H1 (cell line): ENCODE results near the gene RNU7-1. TPM values are rescaled to one million over a fixed set of nuclear protein-coding genes. Genes with fewer than 3 reads are reported as not detected.

Experiments used
- CTCF ChIA-PET: fragments of 300-600 bp; sonication (Branson Sonifier 250); formaldehyde crosslinking; loops from one replicate; lab custom pipeline; 2021; ENCODE audit not compliant: partially characterized antibody; lab: Charles Lee
- POLR2A ChIA-PET: fragments of 300-600 bp; sonication (Branson Sonifier 250); formaldehyde crosslinking; loops from one replicate; lab custom pipeline; 2021; ENCODE audit warnings: inconsistent platforms; ENCODE audit not compliant: partially characterized antibody; lab: Charles Lee
- DNase-seq, 2 experiments: peaks; one replicate each; pipeline versions ENCODE4 v3.0.0 to v3.0.0-alpha.2; 2010 to 2022; ENCODE audit warnings: low spot score in 2 of 2, low read depth in 1 of 2, mixed read lengths in 1 of 2
- FAIRE-seq: peaks from 2 replicates; lab custom pipeline; 2011; peaks lifted over from hg19 to GRCh38; lab: Jason Lieb, UNC
- H2AFZ ChIP-seq: 2 replicates; pipeline ENCODE4 v1.8.1; 2012; ENCODE audit warnings: low read length, inconsistent platforms
- H2AK5ac ChIP-seq: 2 replicates; pipeline ENCODE4 v1.6.1; 2013; ENCODE audit warnings: low read depth, low read length
- H2BK120ac ChIP-seq: replicated peaks from 2 replicates; pipeline ENCODE3; 2013; ENCODE audit warnings: low read depth, low read length, inconsistent platforms
- H2BK12ac ChIP-seq: 2 replicates; pipeline ENCODE4 v1.6.1; 2013; ENCODE audit warnings: low read depth, low read length
- H2BK15ac ChIP-seq: 2 replicates; pipeline ENCODE4 v1.6.1; 2013; ENCODE audit warnings: low read length
- H2BK20ac ChIP-seq: 2 replicates; pipeline ENCODE4 v1.6.1; 2013; ENCODE audit warnings: low read length
- H2BK5ac ChIP-seq: 2 replicates; pipeline ENCODE4 v1.6.1; 2013; ENCODE audit warnings: low read depth, low read length
- H3K14ac ChIP-seq: 2 replicates; pipeline ENCODE4 v1.6.1; 2013; ENCODE audit warnings: inconsistent platforms; ENCODE audit not compliant: insufficient read length
- H3K18ac ChIP-seq: 2 replicates; pipeline ENCODE4 v1.6.1; 2013; ENCODE audit warnings: low read length; ENCODE audit errors: extremely low read depth
- H3K23ac ChIP-seq: 2 replicates; pipeline ENCODE4 v1.6.1; 2013; ENCODE audit warnings: inconsistent platforms; ENCODE audit not compliant: insufficient read length
- H3K23me2 ChIP-seq: 2 replicates; pipeline ENCODE4 v1.6.1; 2013; ENCODE audit warnings: low read depth, low read length
- H3K27ac ChIP-seq: 2 replicates; pipeline ENCODE4 v1.6.1; 2011; ENCODE audit warnings: low read depth, low read length, inconsistent platforms
- H3K27me3 ChIP-seq, 4 experiments: replicated peaks in 1 of 4; 1 replicate in 1 of 4; 2 replicates in 3 of 4; pipeline versions ENCODE4 v1.6.1 to v1.8.1; 2011 to 2013; ENCODE audit warnings: low read length in 3 of 4, mild to moderate bottlenecking in 3 of 4, inconsistent platforms in 2 of 4, mixed read lengths in 2 of 4, moderate library complexity in 1 of 4; ENCODE audit not compliant: control insufficient read depth in 3 of 4, insufficient read depth in 3 of 4; ENCODE audit errors: extremely low read depth in 1 of 4
- H3K36me3 ChIP-seq, 4 experiments: 2 replicates each; pipeline versions ENCODE4 v1.6.1 to v1.8.1; 2011 to 2013; ENCODE audit warnings: mild to moderate bottlenecking in 4 of 4, low read length in 3 of 4, moderate library complexity in 2 of 4, control low read depth in 1 of 4, inconsistent platforms in 1 of 4; ENCODE audit not compliant: insufficient read depth in 4 of 4, control insufficient read depth in 2 of 4
- H3K4ac ChIP-seq: replicated peaks from 2 replicates; pipeline ENCODE3; 2013; ENCODE audit warnings: low read length, low read depth, mixed read lengths, inconsistent platforms; ENCODE audit not compliant: insufficient read length
- H3K4me1 ChIP-seq, 4 experiments: replicated peaks in 1 of 4; 1 replicate in 1 of 4; 2 replicates in 3 of 4; pipeline versions ENCODE4 v1.6.1 to v1.8.1; 2011 to 2013; ENCODE audit warnings: low read length in 3 of 4, inconsistent platforms in 2 of 4, mixed read lengths in 1 of 4; ENCODE audit not compliant: insufficient read depth in 4 of 4, control insufficient read depth in 3 of 4
- H3K4me2 ChIP-seq, 2 experiments: 2 replicates each; pipeline versions ENCODE4 v1.6.1 to v1.8.1; 2011 to 2013; ENCODE audit warnings: low read depth in 2 of 2, low read length in 2 of 2, control low read depth in 1 of 2, inconsistent platforms in 1 of 2, mild to moderate bottlenecking in 1 of 2; ENCODE audit not compliant: insufficient read depth in 1 of 2
- H3K4me3 ChIP-seq, 4 experiments: fragments of 200-600, 300-600 bp in 1 of 4; sonication (generic), shearing (Covaris generic), sonication (Bioruptor Twin) in 1 of 4; 2 replicates each; pipeline versions ENCODE4 v1.5.1 to v1.8.1; 2011 to 2016; ENCODE audit warnings: low read length in 4 of 4, low read depth in 3 of 4, control low read depth in 2 of 4, inconsistent platforms in 2 of 4, mild to moderate bottlenecking in 2 of 4, mixed read lengths in 1 of 4, moderate library complexity in 1 of 4; ENCODE audit not compliant: insufficient read depth in 2 of 4; ENCODE audit errors: extremely low read depth in 1 of 4
- H3K56ac ChIP-seq: replicated peaks from 2 replicates; pipeline ENCODE3; 2013; ENCODE audit warnings: low read depth, mild to moderate bottlenecking, mixed read lengths, low read length, inconsistent platforms; ENCODE audit not compliant: insufficient read length
- H3K79me1 ChIP-seq: 2 replicates; pipeline ENCODE4 v1.6.1; 2013; ENCODE audit warnings: low read depth, low read length, control low read depth
- H3K79me2 ChIP-seq, 2 experiments: 2 replicates each; pipeline versions ENCODE4 v1.6.1 to v1.8.1; 2012 to 2013; ENCODE audit warnings: low read length in 2 of 2, mild to moderate bottlenecking in 2 of 2, inconsistent platforms in 1 of 2; ENCODE audit not compliant: insufficient read depth in 2 of 2, control insufficient read depth in 1 of 2
- H3K9ac ChIP-seq, 4 experiments: replicated peaks in 1 of 4; 1 replicate in 1 of 4; 2 replicates in 3 of 4; pipeline versions ENCODE4 v1.6.1 to v1.8.1; 2011 to 2013; ENCODE audit warnings: low read depth in 3 of 4, low read length in 3 of 4, control low read depth in 2 of 4, mild to moderate bottlenecking in 2 of 4, moderate library complexity in 2 of 4, inconsistent platforms in 1 of 4; ENCODE audit errors: extremely low read depth in 1 of 4
- H3K9me3 ChIP-seq, 2 experiments: 2 replicates each; pipeline versions ENCODE4 v1.6.1 to v1.8.1; 2012 to 2013; ENCODE audit warnings: mild to moderate bottlenecking in 2 of 2, moderate library complexity in 2 of 2, control low read depth in 1 of 2, inconsistent platforms in 1 of 2, low read depth in 1 of 2, low read length in 1 of 2, mixed read lengths in 1 of 2; ENCODE audit not compliant: insufficient read depth in 2 of 2
- H4K20me1 ChIP-seq, 2 experiments: replicated peaks in 1 of 2; 2 replicates each; pipeline versions ENCODE3 to v1.8.1; 2011 to 2013; ENCODE audit warnings: inconsistent platforms in 2 of 2, low read length in 2 of 2, mild to moderate bottlenecking in 1 of 2; ENCODE audit not compliant: insufficient read depth in 2 of 2, control insufficient read depth in 1 of 2
- H4K5ac ChIP-seq: 2 replicates; pipeline ENCODE4 v1.6.1; 2013; ENCODE audit warnings: low read length, low read depth, mixed read lengths, inconsistent platforms; ENCODE audit not compliant: insufficient read length
- H4K8ac ChIP-seq: 2 replicates; pipeline ENCODE4 v1.8.0; 2013; ENCODE audit warnings: mild to moderate bottlenecking, moderate library complexity, low read length, inconsistent platforms; ENCODE audit not compliant: insufficient read depth; ENCODE audit errors: extremely low read depth
- H4K91ac ChIP-seq: replicated peaks from 2 replicates; pipeline ENCODE3; 2013; ENCODE audit warnings: low read length, mixed read lengths, inconsistent platforms; ENCODE audit not compliant: insufficient read length
- BACH1 ChIP-seq: IDR thresholded peaks from 2 replicates; pipeline ENCODE4 v1.6.1; 2012; ENCODE audit warnings: low read length, improper control_type of control experiment
- MAFK ChIP-seq: IDR thresholded peaks from 2 replicates; pipeline ENCODE4 v1.6.1; 2012; ENCODE audit warnings: low read depth, mild to moderate bottlenecking, improper control_type of control experiment, low read length
- NANOG ChIP-seq: IDR thresholded peaks from 2 replicates; pipeline ENCODE4 v1.6.1; 2011; ENCODE audit warnings: low read length, low read depth, mild to moderate bottlenecking, inconsistent platforms; ENCODE audit not compliant: insufficient read depth, poor library complexity, severe bottlenecking
- POLR2A ChIP-seq, 2 experiments: IDR thresholded peaks; 1 replicate in 1 of 2; 2 replicates in 1 of 2; pipeline ENCODE4 v1.6.1; 2011; ENCODE audit warnings: low read depth in 2 of 2, low read length in 2 of 2, mild to moderate bottlenecking in 2 of 2; ENCODE audit errors: control extremely low read depth in 1 of 2
- RAD21 ChIP-seq, 2 experiments: IDR thresholded peaks in 1 of 2; conservative IDR thresholded peaks in 1 of 2; 2 replicates each; pipeline ENCODE4 v1.6.1; 2011; ENCODE audit warnings: low read depth in 2 of 2, low read length in 2 of 2, improper control_type of control experiment in 1 of 2, inconsistent platforms in 1 of 2, mild to moderate bottlenecking in 1 of 2, moderate library complexity in 1 of 2
- WGBS, 2 experiments: shearing (Covaris generic) in 1 of 2; methylation state at CpG; one replicate each; pipeline versions ENCODE4 v1.1.6 to v1.1.7; 2013 to 2015; ENCODE audit warnings: low lambda C conversion rate in 2 of 2, mixed read lengths in 2 of 2, inconsistent platforms in 1 of 2, low coverage in 1 of 2, missing lambda C conversion rate in 1 of 2; ENCODE audit not compliant: insufficient replicate concordance in 2 of 2, insufficient coverage in 1 of 2, insufficient read length in 1 of 2; ENCODE audit errors: extremely low coverage in 1 of 2, missing lambda C conversion rate in 1 of 2; 5-methylcytosine and 5-hydroxymethylcytosine counted together
- polyA plus RNA-seq, 7 experiments: library from polyadenylated mRNA; depleted of rRNA in 3 of 7; stranded (reverse) in 5 of 7; unstranded in 2 of 7; fragments of >200 nt in 5 of 7; fragments of 200-250 nt in 2 of 7; gene quantifications; 1 replicate in 5 of 7; 2 replicates in 1 of 7; 4 replicates in 1 of 7; pipeline versions ENCODE4 v1.2.1 to v1.2.3, GENCODE V29; 2011 to 2013; ENCODE audit warnings: missing spikeins in 2 of 7, mixed read lengths in 2 of 7
- total RNA-seq: library from RNA; stranded (reverse); fragmentation: NEBNext Ultra II Directional; extraction: Animal tissue kit (Norgen Biotek cat#: 25700); gene quantifications from 2 replicates; pipeline ENCODE4 v1.2.1, GENCODE V29; 2021

RNU7-1 gene
- total and polyA plus RNA-seq, 2 of the 8 experiments (the other 6 are each of a cell fraction or from before 2014, with no cell fraction given), result not detected

GRCh38 chr12:6909421-6910145 lies 34.0 kb upstream of the RNU7-1 start:
- Histone ChIP-seq H4K5ac (no peak overlapping the region), H3K23me2 (peaks cover 6% of the 10 kb centered on the region; the same call in 1 of the 2 replicates), H2BK12ac (no peak overlapping the region), H3K4me3 (no peak overlapping the region), H2BK120ac (no peak overlapping the region), H3K14ac (no peak overlapping the region), H2BK5ac (no peak overlapping the region), H3K36me3 (no peaks in the 10 kb centered on the region), H3K27ac (no peak overlapping the region), H2AFZ (no peak overlapping the region), H3K9ac (no peak overlapping the region), H4K8ac (no peak overlapping the region), H3K79me2 (no peaks in the 10 kb centered on the region), H3K23ac (no peak overlapping the region), H3K56ac (no peak overlapping the region), H3K4ac (no peak overlapping the region), H3K4me1 (peaks cover 5 to 19% (median 10%) of the 10 kb centered on the region in 4 experiments), H3K4me2 (no peak overlapping the region), H3K79me1 (no peaks in the 10 kb centered on the region), H2BK15ac (no peak overlapping the region), H4K20me1 (no peaks in the 10 kb centered on the region), H2BK20ac (no peak overlapping the region), H3K9me3 (no peaks in the 10 kb centered on the region), H4K91ac (no peak overlapping the region), H2AK5ac (no peak overlapping the region), H3K18ac (no peak overlapping the region), H3K27me3 (peaks cover 0 to 4% (median 0%) of the 10 kb centered on the region in 4 experiments; a peak in 4 of 7 replicates)
- TF ChIP-seq NANOG (no peak), BACH1 (no peak), RAD21 (IDR thresholded peaks at IDR 0.05 in 1 of 2, conservative IDR thresholded peaks at IDR 0.05 in 1 of 2; ENCODE audit: low read depth in 2 of 2, low read length in 2 of 2) (no peak), MAFK (no peak), POLR2A (IDR thresholded peaks at IDR 0.05; ENCODE audit: control extremely low read depth in 1 of 2, low read depth in 2 of 2, low read length in 2 of 2) (no peak)
- FAIRE-seq (no peak), DNase-seq (no peak)
- CTCF ChIA-PET, result interaction anchor here (1.0 to 13.0 kb wide), 6 partner anchors 9 to 53 kb away, joined by 3 to 74 read pairs (median 16); partner anchors contain the start of genes ATN1, ENO2 and SPSB2
- 86% methylated on average over 4 of the region's 4 CpGs; no CpG with 5 or more reads in 1 of the 2 experiments for WGBS, 2 experiments
- POLR2A ChIA-PET, result interaction anchor here (1.0 to 39.6 kb wide), 6 partner anchors 8 to 57 kb away, joined by 3 to 1027 read pairs (median 117); partner anchors contain the start of genes ATN1, C12orf57, PTPN6 and RNU7-1
